HepG2 (cell line): ENCODE data around the gene SGF29. TPM values are rescaled to one million over a fixed set of nuclear protein-coding genes. Genes with fewer than 3 reads are reported as not detected.
A peak's percentile ranks its signal among the peaks of the same experiment; 100 is the strongest.

Experiments
- GZF1 ChIP-seq: sonication (generic); formaldehyde crosslinking; IDR thresholded peaks from 2 replicates; pipeline ENCODE4 v1.5.1; 2020; ENCODE audit warnings: mild to moderate bottlenecking, missing genetic modification reagents
- MAFF ChIP-seq: IDR thresholded peaks from 2 replicates; pipeline ENCODE4 v1.6.1; 2011; ENCODE audit warnings: low read depth, low read length, improper control_type of control experiment
- NFIB ChIP-seq: sonication (generic); formaldehyde crosslinking; IDR thresholded peaks from 2 replicates; pipeline ENCODE4 v1.9.0; 2021; ENCODE audit warnings: missing genetic modification reagents, mild to moderate bottlenecking, borderline replicate concordance
- NFYC ChIP-seq: IDR thresholded peaks from 2 replicates; pipeline ENCODE4 v1.6.1; 2016; ENCODE audit warnings: missing genetic modification reagents, missing compliant biosample characterization
- NR0B2 ChIP-seq: sonication (generic); formaldehyde crosslinking; IDR thresholded peaks from 2 replicates; pipeline ENCODE4 v1.4.0; 2020; ENCODE audit warnings: mild to moderate bottlenecking, missing genetic modification reagents
- PCBP1 ChIP-seq: fragments of 200-400 bp; formaldehyde crosslinking; IDR thresholded peaks from 2 replicates; pipeline ENCODE4 v1.6.1; 2017; ENCODE audit warnings: mild to moderate bottlenecking, low read depth, low read length, borderline replicate concordance
- PLRG1 ChIP-seq: fragments of 450-650 bp; conservative IDR thresholded peaks from 2 replicates; pipeline ENCODE4 v1.6.1; 2016
- PTBP1 ChIP-seq: fragments of 200-400 bp; formaldehyde crosslinking; IDR thresholded peaks from 2 replicates; pipeline ENCODE4 v1.6.1; 2018; ENCODE audit warnings: low read length, low read depth; ENCODE audit not compliant: poor library complexity, severe bottlenecking
- REXO4 ChIP-seq: sonication (generic); formaldehyde crosslinking; IDR thresholded peaks from 2 replicates; pipeline ENCODE4 v1.8.0; 2022; ENCODE audit warnings: missing genetic modification reagents, mild to moderate bottlenecking, borderline replicate concordance
- SP1 ChIP-seq, 2 experiments: fragments of 450-650 bp in 1 of 2; sonication (generic) in 1 of 2; formaldehyde crosslinking in 1 of 2; IDR thresholded peaks; 2 replicates each; pipeline versions ENCODE4 v1.4.0 to v1.6.1; 2016 to 2020; ENCODE audit warnings: missing genetic modification reagents in 1 of 2
- TARDBP ChIP-seq: sonication (generic); formaldehyde crosslinking; IDR thresholded peaks from 2 replicates; pipeline ENCODE4 v1.8.0; 2022; ENCODE audit warnings: mild to moderate bottlenecking, missing genetic modification reagents
- TOPORS ChIP-seq: sonication (generic); formaldehyde crosslinking; IDR thresholded peaks from 2 replicates; pipeline ENCODE4 v1.8.0; 2023; ENCODE audit warnings: mild to moderate bottlenecking, missing genetic modification reagents
- ZFP90 ChIP-seq: sonication (generic); formaldehyde crosslinking; IDR thresholded peaks from 2 replicates; pipeline ENCODE4 v1.8.0; 2022; ENCODE audit warnings: missing genetic modification reagents, mild to moderate bottlenecking, inconsistent platforms, borderline replicate concordance
- ZNF496 ChIP-seq: sonication (generic); formaldehyde crosslinking; IDR thresholded peaks from 2 replicates; pipeline ENCODE4 v1.8.1; 2023; ENCODE audit warnings: mild to moderate bottlenecking, moderate library complexity, missing genetic modification reagents; ENCODE audit not compliant: insufficient replicate concordance
- ZNF550 ChIP-seq: sonication (generic); formaldehyde crosslinking; IDR thresholded peaks from 2 replicates; pipeline ENCODE4 v1.4.0; 2020; ENCODE audit warnings: mild to moderate bottlenecking, missing genetic modification reagents, borderline replicate concordance
- ZNF687 ChIP-seq: sonication (generic); formaldehyde crosslinking; IDR thresholded peaks from 2 replicates; pipeline ENCODE4 v1.5.1; 2020; ENCODE audit warnings: mild to moderate bottlenecking, missing genetic modification reagents, moderate library complexity
- ZNF691 ChIP-seq: sonication (generic); formaldehyde crosslinking; IDR thresholded peaks from 2 replicates; pipeline ENCODE4 v1.4.0; 2020; ENCODE audit warnings: missing genetic modification reagents, low read depth, mild to moderate bottlenecking, borderline replicate concordance
- ZNF737 ChIP-seq: sonication (generic); formaldehyde crosslinking; IDR thresholded peaks from 2 replicates; pipeline ENCODE4 v1.5.0; 2020; ENCODE audit warnings: missing genetic modification reagents, mild to moderate bottlenecking, borderline replicate concordance
- ZNF782 ChIP-seq: sonication (generic); formaldehyde crosslinking; IDR thresholded peaks from 2 replicates; pipeline ENCODE4 v1.4.0; 2020; ENCODE audit warnings: missing genetic modification reagents, mild to moderate bottlenecking, borderline replicate concordance
- ZNF788 ChIP-seq: sonication (generic); formaldehyde crosslinking; IDR thresholded peaks from 2 replicates; pipeline ENCODE4 v1.5.0; 2020; ENCODE audit warnings: mild to moderate bottlenecking, missing genetic modification reagents, borderline replicate concordance
- polyA plus RNA-seq, 8 experiments: library from polyadenylated mRNA; depleted of rRNA in 3 of 8; stranded (reverse) in 7 of 8; unstranded in 1 of 8; fragments of >200 nt; fragmentation: Illumina TruSeq in 4 of 8; extraction: Trizol in 4 of 8; gene quantifications; 2 replicates each; pipeline versions ENCODE4 v1.2.1 to v1.2.3, GENCODE V29; 2011 to 2016; ENCODE audit warnings: low read depth in 4 of 8, missing spikeins in 1 of 8, mixed read lengths in 1 of 8; ENCODE audit not compliant: insufficient read depth in 1 of 8
- total RNA-seq, 5 experiments: library from RNA; depleted of rRNA; stranded (reverse); fragments of >200 nt; fragmentation: Illumina TruSeq; extraction: Trizol; gene quantifications; 2 replicates each; pipeline ENCODE4 v1.2.3, GENCODE V29; 2016; ENCODE audit warnings: low read depth in 1 of 5
- TF ChIP-seq, protein P1 (sequence below): sonication (generic); formaldehyde crosslinking; IDR thresholded peaks from 2 replicates; pipeline ENCODE4 v1.4.0; 2020; ENCODE audit warnings: missing genetic modification reagents

The SGF29 gene
- total and polyA plus RNA-seq, 2 of the 13 experiments (the other 11 are each of a cell fraction or from before 2014, with no cell fraction given), result 5.0 to 29.4 TPM

GRCh38 chr16:28553776-28554633 is at the start of gene SGF29 (continued):
- TF ChIP-seq REXO4 (CRISPR knock-in tag), result 0 out of 2 replicates have a peak, but pooled peaks have one; percentile 26
- TF ChIP-seq TARDBP (CRISPR knock-in tag), result peak; percentile 93
- peak; percentile 52; the same call in 1 of the 2 replicates for TF ChIP-seq ZNF737 (CRISPR knock-in tag)
- no peak for TF ChIP-seq ZNF496
- peak; percentile 96; the same call in 1 of the 2 replicates for TF ChIP-seq ZNF782 (CRISPR knock-in tag)
- peak; percentile 84; the same call in 1 of the 2 replicates for TF ChIP-seq GZF1 (CRISPR knock-in tag)
- peak; percentile 80; the same call in 1 of the 2 replicates for TF ChIP-seq TOPORS (CRISPR knock-in tag)
- peak; percentile 97 for TF ChIP-seq ZNF687 (CRISPR knock-in tag)
- TF ChIP-seq, protein P1, sequence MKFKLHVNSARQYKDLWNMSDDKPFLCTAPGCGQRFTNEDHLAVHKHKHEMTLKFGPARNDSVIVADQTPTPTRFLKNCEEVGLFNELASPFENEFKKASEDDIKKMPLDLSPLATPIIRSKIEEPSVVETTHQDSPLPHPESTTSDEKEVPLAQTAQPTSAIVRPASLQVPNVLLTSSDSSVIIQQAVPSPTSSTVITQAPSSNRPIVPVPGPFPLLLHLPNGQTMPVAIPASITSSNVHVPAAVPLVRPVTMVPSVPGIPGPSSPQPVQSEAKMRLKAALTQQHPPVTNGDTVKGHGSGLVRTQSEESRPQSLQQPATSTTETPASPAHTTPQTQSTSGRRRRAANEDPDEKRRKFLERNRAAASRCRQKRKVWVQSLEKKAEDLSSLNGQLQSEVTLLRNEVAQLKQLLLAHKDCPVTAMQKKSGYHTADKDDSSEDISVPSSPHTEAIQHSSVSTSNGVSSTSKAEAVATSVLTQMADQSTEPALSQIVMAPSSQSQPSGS, result peak; percentile 87
- TF ChIP-seq PTBP1, result no peak
- TF ChIP-seq NFIB, result no peak
- peak; percentile 57 for TF ChIP-seq NFYC
- no peak for TF ChIP-seq SP1 (IDR thresholded peaks at IDR 0.05)
- TF ChIP-seq SP1 (CRISPR knock-in tag; IDR thresholded peaks at IDR 0.05), result peak; percentile 86
- peak; percentile 91; the same call in 1 of the 2 replicates for TF ChIP-seq ZFP90 (CRISPR knock-in tag)
- peak; percentile 91 for TF ChIP-seq NR0B2 (CRISPR knock-in tag)
- peak; percentile 96 for TF ChIP-seq ZNF691
- TF ChIP-seq PCBP1, result peak; percentile 81; the same call in 1 of the 2 replicates
- TF ChIP-seq PLRG1, result no peak
- TF ChIP-seq MAFF, result no peak
- peak; percentile 98; the same call in 1 of the 2 replicates for TF ChIP-seq ZNF788 (CRISPR knock-in tag)
- 0 out of 2 replicates have a peak, but pooled peaks have one; percentile 81 for TF ChIP-seq ZNF550 (CRISPR knock-in tag)
